Inflammatory macrophage treated with lipopolysaccharide for 4 hours (primary cell): Measurements from ENCODE around the gene DFFB.
"Not testable (repeated sequence)": the region's sequence is repeated elsewhere in the genome, so short reads cannot be mapped to it uniquely, and the experiment has no call there.

Source experiments
- DNase-seq: peaks from one replicate; pipeline ENCODE4 v3.0.0-alpha.2; 2020

DFFB gene, protein sequence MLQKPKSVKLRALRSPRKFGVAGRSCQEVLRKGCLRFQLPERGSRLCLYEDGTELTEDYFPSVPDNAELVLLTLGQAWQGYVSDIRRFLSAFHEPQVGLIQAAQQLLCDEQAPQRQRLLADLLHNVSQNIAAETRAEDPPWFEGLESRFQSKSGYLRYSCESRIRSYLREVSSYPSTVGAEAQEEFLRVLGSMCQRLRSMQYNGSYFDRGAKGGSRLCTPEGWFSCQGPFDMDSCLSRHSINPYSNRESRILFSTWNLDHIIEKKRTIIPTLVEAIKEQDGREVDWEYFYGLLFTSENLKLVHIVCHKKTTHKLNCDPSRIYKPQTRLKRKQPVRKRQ

GRCh38 chr1:3856923-3857790 lies at the start of gene DFFB, which contains the start of gene CEP104:
TSS of gene DFFB (plus strand) at chr1:3857476. CDS start at chr1:3857604, 128 bp downstream.
TSS of gene CEP104 (minus strand) at chr1:3857211. CDS start at chr1:3852407, 4,804 bp downstream.
- DNase-seq, result peak; percentile 78

DNA sequence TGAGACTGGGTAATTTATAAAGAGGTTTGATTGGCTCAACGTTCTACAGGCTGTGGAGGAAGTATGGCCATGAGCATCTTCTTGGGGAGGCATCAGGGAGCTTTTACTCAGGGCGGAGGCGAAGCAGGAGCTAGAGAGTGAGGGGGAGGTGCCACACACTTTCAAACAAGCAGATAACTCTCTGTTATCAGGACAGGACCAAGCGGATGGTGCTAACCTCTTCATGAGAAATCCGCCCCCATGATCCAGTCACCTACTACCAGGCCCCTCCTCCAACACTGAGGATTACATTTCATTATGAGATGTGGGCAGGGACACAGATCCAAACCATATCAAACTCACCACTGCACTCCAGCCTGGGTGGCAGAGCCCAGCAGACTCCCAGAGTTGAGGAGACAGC lies 49.5 kb upstream of the DFFB start:
- no peak for DNase-seq

DNA sequence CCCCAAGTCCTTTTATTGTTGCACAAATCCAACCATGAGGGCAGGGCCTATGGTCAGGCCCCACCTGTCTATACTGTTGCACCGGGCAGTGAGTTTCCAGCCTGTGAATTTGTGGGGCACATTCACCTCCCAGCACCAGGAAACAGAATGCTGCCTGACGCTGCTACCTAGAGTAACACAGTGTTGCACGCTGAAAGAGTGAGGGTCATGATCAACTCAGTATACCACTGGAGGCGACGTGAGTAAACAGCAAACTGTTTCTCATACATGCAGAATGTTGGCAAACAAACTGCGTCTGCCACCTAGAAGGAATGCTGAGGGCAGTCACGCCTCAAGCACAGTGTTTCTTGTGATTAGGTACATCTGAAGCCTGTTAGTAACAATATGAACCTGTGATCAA lies 47.6 kb upstream of the DFFB start:
- no peak for DNase-seq

DNA sequence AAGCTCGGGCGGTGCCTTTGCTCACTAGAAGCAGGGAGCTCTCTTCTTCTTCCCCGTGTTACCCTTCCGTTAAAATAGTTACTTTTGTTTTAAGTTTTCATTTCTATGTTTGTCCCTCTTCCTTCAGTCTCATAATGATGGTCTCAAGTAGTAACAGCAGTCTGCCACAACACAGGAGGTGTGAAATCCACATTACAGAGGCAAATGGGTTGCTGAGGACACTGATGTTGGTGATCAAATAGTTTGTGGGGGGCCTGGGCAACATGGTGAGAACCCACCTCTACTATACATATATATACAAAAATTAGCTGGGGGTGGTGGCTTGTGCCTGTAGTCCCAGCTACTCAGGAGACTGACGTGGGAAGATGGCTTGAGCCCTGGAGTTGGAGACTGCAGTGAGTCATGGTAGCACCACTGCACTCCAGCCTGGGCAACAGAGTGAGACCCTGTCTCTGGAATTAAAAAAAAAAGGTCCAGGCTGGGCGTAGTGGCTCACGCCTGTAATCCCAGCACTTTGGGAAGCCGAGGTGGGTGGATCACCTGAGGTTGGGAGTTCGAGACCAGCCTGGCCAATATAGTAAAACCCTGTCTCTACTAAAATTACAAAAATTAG lies 47.0 kb upstream of the DFFB start:
- DNase-seq, result not testable (repeated sequence)

- no peak for DNase-seq
These were observed 45.7 kb upstream of the DFFB start for GRCh38 chr1:3811595-3811911.

DNA sequence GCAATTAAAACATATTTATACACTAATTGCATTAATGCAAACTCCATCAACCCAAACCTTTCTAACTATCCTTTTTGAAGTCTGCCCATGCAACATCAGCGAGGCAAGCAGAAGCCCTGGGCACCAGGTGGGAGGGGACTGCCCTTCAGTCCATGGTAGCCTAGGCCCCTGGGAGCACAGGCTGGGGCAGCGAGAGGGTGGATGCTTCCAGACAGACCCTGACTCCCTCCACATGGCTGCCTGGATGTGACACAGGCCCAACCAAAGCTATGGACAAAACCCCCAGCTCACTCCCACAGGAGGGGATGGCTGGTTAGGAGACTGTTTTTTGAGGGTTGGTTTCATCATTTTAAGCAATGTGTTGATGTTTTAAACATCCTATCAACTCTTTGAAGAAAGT lies 43.2 kb upstream of the DFFB start:
- no peak for DNase-seq

- DNase-seq, result no peak
These were observed 42.3 kb upstream of the DFFB start for GRCh38 chr1:3814771-3815561.

DNA sequence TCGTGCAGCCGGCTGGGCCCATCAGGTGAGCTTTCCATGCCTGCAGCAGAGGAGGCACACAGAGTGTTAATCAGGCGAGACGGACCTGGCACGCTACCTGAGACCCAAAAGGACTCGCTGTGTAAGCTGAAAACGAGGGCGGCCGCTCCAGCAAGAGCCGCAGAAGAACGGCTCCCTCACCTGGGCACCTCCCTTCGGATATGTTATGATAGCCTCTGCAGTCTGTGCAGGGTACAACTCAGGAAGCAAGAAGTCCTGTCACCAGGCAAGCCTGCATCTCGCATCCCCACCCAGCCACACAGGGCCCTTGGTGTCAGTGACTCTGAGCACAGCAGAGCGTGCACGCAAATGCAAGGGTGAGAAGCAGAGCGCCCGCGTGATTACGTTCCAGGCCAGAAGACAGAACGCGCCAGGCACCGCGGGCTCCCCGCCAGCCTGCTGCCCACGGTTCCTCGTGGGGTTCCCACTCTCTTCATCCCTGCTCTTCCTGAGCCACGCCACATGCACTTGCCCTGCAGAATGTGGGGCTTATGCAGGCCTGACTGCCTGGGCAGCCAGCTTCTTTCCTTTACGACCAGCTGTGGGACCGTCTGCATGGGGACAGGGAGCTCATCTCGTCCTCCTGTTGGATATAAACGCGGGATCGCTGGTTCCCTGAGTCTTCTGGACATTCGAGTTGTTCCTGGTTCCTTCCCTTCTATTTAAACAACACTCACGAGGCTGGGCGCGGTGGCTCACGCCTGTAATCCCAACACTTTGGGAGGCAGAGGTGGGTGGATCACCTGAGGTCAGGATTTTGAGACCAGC lies 40.7 kb upstream of the DFFB start:
- DNase-seq, result no peak

GRCh38 chr1:3817138-3817740 lies 40.0 kb upstream of the DFFB start:
- no peak for DNase-seq

GRCh38 chr1:3817821-3818597 lies 39.3 kb upstream of the DFFB start:
- DNase-seq, result no peak

DNA sequence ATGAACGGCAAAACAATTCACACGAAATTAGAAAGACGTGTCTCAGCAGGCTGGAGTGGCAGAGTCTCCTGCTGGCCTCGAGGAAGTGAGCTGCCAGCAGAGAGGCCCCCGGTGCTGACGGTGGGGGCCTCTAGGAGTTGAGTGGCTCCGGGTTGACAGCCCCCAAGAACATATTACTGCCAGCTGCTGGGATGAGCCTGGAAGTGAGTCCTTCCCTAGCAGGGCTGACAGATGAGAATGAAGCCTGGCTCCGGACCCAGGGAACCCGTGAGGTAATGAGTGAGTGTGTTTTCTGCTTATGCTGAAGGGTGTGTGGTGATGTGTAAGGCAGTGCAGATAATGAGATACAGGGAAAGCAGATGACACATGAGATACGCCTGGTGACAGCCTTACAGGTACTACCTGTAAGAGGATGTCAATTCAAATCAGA lies 37.5 kb upstream of the DFFB start:
- DNase-seq, result no peak

- no peak for DNase-seq
These were observed 37.0 kb upstream of the DFFB start for GRCh38 chr1:3820316-3820715.

- DNase-seq, result no peak
These were observed 36.3 kb upstream of the DFFB start for GRCh38 chr1:3821004-3821403.

DNA sequence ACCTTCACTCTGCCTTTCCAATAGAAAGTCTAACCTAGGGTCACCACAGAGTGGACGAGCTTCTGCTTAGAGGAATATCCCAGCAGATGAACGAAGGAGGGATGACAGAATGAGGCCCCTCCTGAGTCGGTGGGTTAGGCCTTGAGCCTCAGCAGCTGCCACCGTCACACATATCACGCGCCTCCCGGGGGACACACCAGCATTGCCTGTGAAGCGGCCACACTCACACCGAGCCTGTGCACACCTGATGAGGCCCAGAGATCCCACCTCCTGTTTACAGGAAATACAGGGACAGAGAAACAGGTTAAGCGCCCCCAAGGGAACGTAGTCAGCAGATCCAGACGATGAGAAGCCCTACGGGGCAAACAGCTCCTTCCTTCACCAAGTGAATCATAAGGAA lies 35.8 kb upstream of the DFFB start:
- no peak for DNase-seq

- DNase-seq, result no peak
These were observed 35.4 kb upstream of the DFFB start for GRCh38 chr1:3821908-3822307.

DNA sequence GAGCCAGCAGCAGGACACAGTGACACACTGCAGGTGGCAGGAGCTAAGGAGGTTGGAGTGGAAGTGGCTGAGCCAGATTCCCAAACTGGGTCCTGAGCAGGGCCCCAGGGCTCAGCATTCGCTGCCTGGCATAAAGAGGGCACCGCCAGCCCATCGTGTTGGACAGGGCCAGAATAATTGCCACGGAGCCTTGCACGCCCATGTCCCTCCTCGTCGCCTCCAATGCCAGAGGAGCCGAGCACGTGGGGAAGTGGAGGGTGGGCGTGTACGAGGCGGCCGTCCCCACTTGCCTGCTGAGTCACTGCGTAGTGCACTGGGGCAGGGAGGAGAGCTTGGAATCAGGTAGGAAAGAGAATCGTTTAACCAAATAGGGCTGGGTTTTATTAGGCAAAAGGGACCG lies 34.9 kb upstream of the DFFB start:
- DNase-seq, result no peak

GRCh38 chr1:3824650-3825049 lies 32.6 kb upstream of the DFFB start:
- DNase-seq, result no peak

DNA sequence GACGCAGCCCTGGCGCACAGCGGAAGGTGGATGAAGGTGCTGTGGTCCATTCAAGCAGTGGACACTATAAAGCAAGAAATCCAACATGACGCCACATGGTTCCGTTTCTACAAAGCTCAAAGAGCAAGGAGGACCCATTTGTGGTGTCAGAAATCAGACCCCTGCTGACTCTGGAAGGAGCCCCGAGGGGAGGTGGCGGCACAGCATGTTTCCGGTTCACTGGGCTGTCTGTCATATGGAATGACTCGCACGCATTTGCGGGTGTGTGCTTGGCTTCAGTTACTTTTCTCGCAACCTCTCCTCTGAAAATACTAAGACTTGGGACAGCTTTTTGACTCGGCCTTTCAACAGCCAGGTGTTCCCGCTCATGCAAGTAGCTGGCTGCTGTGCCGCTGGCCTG lies 31.9 kb upstream of the DFFB start:
- DNase-seq, result no peak

GRCh38 chr1:3827813-3828307 lies 29.4 kb upstream of the DFFB start:
- DNase-seq, result no peak

DNA sequence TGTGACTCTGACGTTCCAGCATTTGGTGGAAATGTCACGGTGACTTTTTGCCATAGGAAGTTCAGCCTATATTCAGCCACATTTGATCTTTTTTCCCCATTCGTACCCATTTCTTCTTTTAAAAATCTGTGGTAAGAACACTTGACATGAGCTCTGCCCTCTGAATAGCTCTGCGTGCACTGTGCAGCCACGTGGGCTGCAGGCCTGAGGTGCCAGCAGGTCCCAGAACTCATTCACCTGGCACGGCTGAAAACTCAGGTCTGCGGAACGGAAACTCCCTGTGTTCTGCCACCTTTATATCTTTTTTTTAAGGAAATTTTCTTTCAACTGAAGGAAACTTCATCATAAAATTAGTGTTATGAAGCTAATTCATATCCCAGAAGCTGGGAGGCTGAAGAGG lies 28.9 kb upstream of the DFFB start:
- no peak for DNase-seq

GRCh38 chr1:3831689-3832088 lies 25.6 kb upstream of the DFFB start:
- no peak for DNase-seq
